Endothelial cell of umbilical vein (primary cell): Measurements from ENCODE around the gene SYT17. TPM values are rescaled to one million over a fixed set of nuclear protein-coding genes. Genes with fewer than 3 reads are reported as not detected.

Experiments used
- BruUV-seq: library from RNA; stranded (reverse); fragments of 400-500 nt; replicated peaks from 2 replicates; lab custom pipeline; 2021; lab: Mats Ljungman, UMichigan
- CTCF ChIA-PET: fragments of 300-600, 350-600 bp; sonication (Branson Sonifier 250); formaldehyde crosslinking; loops from one replicate; lab custom pipeline; 2021; ENCODE audit warnings: antibody characterized with exemption, inconsistent platforms; lab: Charles Lee
- POLR2A ChIA-PET: fragments of 300-600, 350-600 bp; sonication (Branson Sonifier 250); formaldehyde crosslinking; loops from one replicate; lab custom pipeline; 2021; ENCODE audit warnings: antibody characterized with exemption, inconsistent platforms; lab: Charles Lee
- DNase-seq: peaks from one replicate; pipeline ENCODE4 v3.0.0-alpha.2; 2011; ENCODE audit warnings: low read depth, low spot score
- FAIRE-seq: peaks from 2 replicates; lab custom pipeline; 2011; peaks lifted over from hg19 to GRCh38; lab: Jason Lieb, UNC
- H2AFZ ChIP-seq: 2 replicates; pipeline ENCODE4 v1.6.0; 2012; ENCODE audit warnings: low read depth, low read length, control low read depth, inconsistent platforms
- H3K27ac ChIP-seq: 2 replicates; pipeline ENCODE4 v1.5.1; 2011; ENCODE audit warnings: low read depth, mild to moderate bottlenecking, control low read depth, low read length, moderate library complexity; ENCODE audit not compliant: insufficient read depth
- H3K27me3 ChIP-seq, 2 experiments: 2 replicates each; pipeline versions ENCODE4 v1.6.0 to v1.6.1; 2011; ENCODE audit warnings: low read length in 2 of 2, mixed read lengths in 1 of 2; ENCODE audit not compliant: control insufficient read depth in 2 of 2, insufficient read depth in 2 of 2
- H3K36me3 ChIP-seq, 2 experiments: 2 replicates in 1 of 2; 3 replicates in 1 of 2; pipeline ENCODE4 v1.5.1; 2011; ENCODE audit warnings: low read length in 2 of 2, mild to moderate bottlenecking in 1 of 2, moderate library complexity in 1 of 2; ENCODE audit not compliant: control insufficient read depth in 2 of 2, insufficient read depth in 2 of 2; ENCODE audit errors: extremely low read depth in 1 of 2
- H3K4me1 ChIP-seq: 3 replicates; pipeline ENCODE4 v1.5.1; 2011; ENCODE audit warnings: mild to moderate bottlenecking, low read length; ENCODE audit not compliant: control insufficient read depth, insufficient read depth; ENCODE audit errors: extremely low read depth
- H3K4me2 ChIP-seq: 2 replicates; pipeline ENCODE4 v1.6.1; 2011; ENCODE audit warnings: low read length, control low read depth, mixed read lengths; ENCODE audit not compliant: insufficient read depth
- H3K4me3 ChIP-seq, 3 experiments: fragments of 200-600 bp in 1 of 3; sonication (generic), shearing (Covaris generic) in 1 of 3; replicated peaks in 1 of 3; 2 replicates each; pipeline ENCODE4 v1.5.1; 2011 to 2016; ENCODE audit warnings: control low read depth in 3 of 3, low read length in 3 of 3, mild to moderate bottlenecking in 2 of 3, inconsistent platforms in 1 of 3, low read depth in 1 of 3, moderate library complexity in 1 of 3; ENCODE audit not compliant: insufficient read depth in 1 of 3
- H3K79me2 ChIP-seq: 2 replicates; pipeline ENCODE4 v1.6.0; 2012; ENCODE audit warnings: low read length, inconsistent platforms; ENCODE audit not compliant: control insufficient read depth, insufficient read depth
- H3K9ac ChIP-seq: replicated peaks from 2 replicates; pipeline ENCODE3; 2011; ENCODE audit warnings: low read length, control low read depth; ENCODE audit not compliant: insufficient read depth; ENCODE audit errors: extremely low read depth
- H3K9me1 ChIP-seq: replicated peaks from 3 replicates; pipeline ENCODE4 v1.6.0; 2011; ENCODE audit warnings: mild to moderate bottlenecking, low read length; ENCODE audit not compliant: control insufficient read depth, insufficient read depth; ENCODE audit errors: extremely low read depth
- H3K9me3 ChIP-seq: replicated peaks from 2 replicates; pipeline ENCODE4 v1.5.1; 2012; ENCODE audit warnings: low read length, inconsistent platforms; ENCODE audit not compliant: control insufficient read depth, insufficient read depth
- H4K20me1 ChIP-seq: replicated peaks from 2 replicates; pipeline ENCODE3; 2011; ENCODE audit warnings: mild to moderate bottlenecking, low read length; ENCODE audit not compliant: control insufficient read depth, insufficient read depth; ENCODE audit errors: extremely low read depth
- CTCF ChIP-seq, 2 donors: IDR thresholded peaks; 1 replicate in 1 of 2; 2 replicates in 1 of 2; pipeline ENCODE4 v1.5.1; 2011; ENCODE audit warnings: low read length in 2 of 2, mild to moderate bottlenecking in 2 of 2, moderate library complexity in 2 of 2, control low read depth in 1 of 2, inconsistent platforms in 1 of 2, low read depth in 1 of 2; ENCODE audit not compliant: insufficient read depth in 1 of 2; ENCODE audit errors: extremely low read depth in 1 of 2
- EZH2 ChIP-seq: IDR thresholded peaks from 2 replicates; pipeline ENCODE4 v1.6.1; 2012; ENCODE audit warnings: borderline replicate concordance, low read depth, mild to moderate bottlenecking, moderate library complexity, low read length, inconsistent platforms; ENCODE audit not compliant: severe bottlenecking
- FOS ChIP-seq: IDR thresholded peaks from 2 replicates; pipeline ENCODE4 v1.6.1; 2011; ENCODE audit warnings: mild to moderate bottlenecking, low read length, moderate library complexity, borderline replicate concordance; ENCODE audit not compliant: insufficient read depth
- GATA2 ChIP-seq: IDR thresholded peaks from 2 replicates; pipeline ENCODE4 v1.7.0; 2011; ENCODE audit warnings: low read depth, mild to moderate bottlenecking, moderate library complexity, mixed read lengths, low read length; ENCODE audit not compliant: insufficient read length, insufficient read depth
- JUN ChIP-seq: IDR thresholded peaks from 2 replicates; pipeline ENCODE4 v1.6.1; 2011; ENCODE audit warnings: borderline replicate concordance, low read depth; ENCODE audit not compliant: insufficient read length, insufficient read depth
- MAX ChIP-seq: IDR thresholded peaks from 2 replicates; pipeline ENCODE4 v1.6.1; 2011; ENCODE audit not compliant: insufficient read depth, insufficient read length
- MYC ChIP-seq: IDR thresholded peaks from one replicate; pipeline ENCODE4 v1.6.1; 2011; ENCODE audit warnings: mild to moderate bottlenecking, low read depth, low read length
- POLR2A ChIP-seq: IDR thresholded peaks from 2 replicates; pipeline ENCODE4 v1.6.1; 2012; ENCODE audit warnings: low read depth, mild to moderate bottlenecking, control low read depth, low read length
- POLR2AphosphoS5 ChIP-seq: IDR thresholded peaks from 2 replicates; pipeline ENCODE4 v1.6.1; 2012; ENCODE audit warnings: low read depth, mild to moderate bottlenecking, control low read depth, low read length, moderate library complexity; ENCODE audit not compliant: insufficient read depth
- dilution Hi-C: fragments of 300-500 bp; cut with MboI; formaldehyde crosslinking; loops from one replicate; pipeline ENCODE4 v1.15.0; 2019; ENCODE audit warnings: low sequenced_read_pairs; ENCODE audit not compliant: extremely low pct_ligation_motif_present
- intact Hi-C: fragments of 100-400 bp; cut with micrococcal nuclease; formaldehyde crosslinking; loops from one replicate; pipeline ENCODE4 v1.10.0; 2022
- polyA plus RNA-seq, 4 experiments: library from polyadenylated mRNA; depleted of rRNA in 3 of 4; stranded (reverse) in 3 of 4; unstranded in 1 of 4; fragments of >200 nt; gene quantifications; 2 replicates each; pipeline versions ENCODE4 v1.2.1 to v1.2.3, GENCODE V29; 2011 to 2012; ENCODE audit warnings: missing spikeins in 1 of 4
- total RNA-seq: library from RNA; stranded (reverse); gene quantifications from 2 replicates; pipeline ENCODE4 v1.2.3, GENCODE V29; 2021

SYT17 gene
- total and polyA plus RNA-seq, 2 donors (not counting 3 experiments of a cell fraction or from before 2014, with no cell fraction given): 1.9 to 4.2 TPM

- DNase-seq (no peak), FAIRE-seq (no peak)
- H3K9me3 ChIP-seq: no peaks in the 10 kb centered on the region
- BruUV-seq: no TSS peak
- dilution Hi-C loops: no loop called here
- H3K27ac ChIP-seq: no peak overlapping the region
- no peaks in the 10 kb centered on the region for H3K36me3 ChIP-seq
- POLR2A ChIA-PET: interaction anchor here (0.6 kb wide), 1 partner anchor 14 kb away, joined by 5 read pairs; no protein-coding TSS in a partner anchor
- H3K27me3 ChIP-seq: no peaks in the 10 kb centered on the region
- H3K79me2 ChIP-seq: no peaks in the 10 kb centered on the region
- H4K20me1 ChIP-seq: no peaks in the 10 kb centered on the region
- CTCF ChIA-PET: interaction anchor here (1.6 to 2.5 kb wide), 3 partner anchors 19 to 47 kb away, joined by 5 to 17 read pairs (median 9); partner anchors contain the start of gene ITPRIPL2
- TF ChIP-seq EZH2: no peak
- TF ChIP-seq POLR2A: no peak
- TF ChIP-seq MAX: no peak
- no peak for TF ChIP-seq JUN
- TF ChIP-seq FOS: no peak
- TF ChIP-seq POLR2AphosphoS5: no peak
- no peak for TF ChIP-seq MYC
- TF ChIP-seq CTCF (IDR thresholded peaks at IDR 0.05; ENCODE audit: extremely low read depth in 1 of 2, insufficient read depth in 1 of 2, low read depth in 1 of 2, low read length in 2 of 2): no peak
- no peak for TF ChIP-seq GATA2
- no peak overlapping the region for H3K4me2 ChIP-seq
- intact Hi-C loops: loop anchor here (5.0 kb wide), 1 partner anchor 34 kb away; the partner anchor contains the start of gene SYT17
- H3K9me1 ChIP-seq: no peaks in the 10 kb centered on the region
- no peak overlapping the region for H3K4me3 ChIP-seq
- peaks cover 22% of the 10 kb centered on the region for H3K4me1 ChIP-seq
- H2AFZ ChIP-seq: no peak overlapping the region
- no peak overlapping the region for H3K9ac ChIP-seq
Observed at GRCh38 chr16:19132898-19133297, 35.1 kb upstream of the SYT17 start.
